Panc1 (cell line): ENCODE data around the gene NSUN2. TPM values are rescaled to one million over a fixed set of nuclear protein-coding genes. Genes with fewer than 3 reads are reported as not detected.

Experiments used
- ATAC-seq: fragments of 200-7000 bp; cut with Tn5 transposase; 2 replicates; pipeline ENCODE4 v1.9.1; 2020; ENCODE audit warnings: mild to moderate bottlenecking, moderate library complexity
- BruUV-seq: library from RNA; stranded (reverse); fragments of 400-500 nt; replicated peaks from 2 replicates; lab custom pipeline; 2021; lab: Mats Ljungman, UMichigan
- CTCF ChIA-PET: fragments of 300-600 bp; sonication (Branson Sonifier 250); formaldehyde crosslinking; loops from one replicate; lab custom pipeline; 2022; ENCODE audit warnings: antibody characterized with exemption; lab: Charles Lee
- POLR2A ChIA-PET: fragments of 300-600 bp; sonication (Branson Sonifier 250); formaldehyde crosslinking; loops from one replicate; lab custom pipeline; 2022; ENCODE audit warnings: antibody characterized with exemption; lab: Charles Lee
- DNase-seq: peaks from one replicate; pipeline ENCODE4 v3.0.0-alpha.2; 2010; ENCODE audit warnings: low read depth, low spot score
- H3K27ac ChIP-seq: 2 replicates; pipeline ENCODE4 v1.5.1; 2011; ENCODE audit warnings: mild to moderate bottlenecking, low read length, inconsistent platforms
- H3K27me3 ChIP-seq: fragments of 200-500 bp; sonication (Bioruptor generic); 2 replicates; pipeline ENCODE4 v1.6.0; 2014; ENCODE audit warnings: low read length, inconsistent platforms; ENCODE audit not compliant: control insufficient read depth, insufficient read depth
- H3K36me3 ChIP-seq: fragments of 200-500 bp; sonication (Bioruptor generic); 2 replicates; pipeline ENCODE4 v1.5.1; 2014; ENCODE audit warnings: inconsistent platforms, mild to moderate bottlenecking, low read length, moderate library complexity; ENCODE audit not compliant: control insufficient read depth, insufficient read depth
- H3K4me1 ChIP-seq: 2 replicates; pipeline ENCODE4 v1.5.1; 2011; ENCODE audit warnings: inconsistent platforms, mild to moderate bottlenecking, low read length, moderate library complexity; ENCODE audit not compliant: control insufficient read depth, insufficient read depth
- H3K4me3 ChIP-seq, 2 experiments: 2 replicates each; pipeline ENCODE4 v1.5.1; 2011 to 2012; ENCODE audit warnings: low read depth in 2 of 2, low read length in 2 of 2, mild to moderate bottlenecking in 2 of 2, inconsistent platforms in 1 of 2, moderate library complexity in 1 of 2
- H3K9me3 ChIP-seq: fragments of 200-500 bp; sonication (Bioruptor generic); 2 replicates; pipeline ENCODE4 v1.5.1; 2014; ENCODE audit warnings: low read depth, mild to moderate bottlenecking, inconsistent platforms, low read length, moderate library complexity; ENCODE audit not compliant: control insufficient read depth, insufficient read depth
- CTCF ChIP-seq: fragments of 450-650 bp; IDR thresholded peaks from 2 replicates; pipeline ENCODE4 v1.5.1; 2017; ENCODE audit warnings: mild to moderate bottlenecking
- POLR2AphosphoS5 ChIP-seq: IDR thresholded peaks from 2 replicates; pipeline ENCODE4 v1.6.1; 2012; ENCODE audit warnings: mild to moderate bottlenecking, low read depth, low read length, moderate library complexity
- REST ChIP-seq, 2 experiments: IDR thresholded peaks; 2 replicates each; pipeline ENCODE4 v1.6.1; 2011 to 2012; ENCODE audit warnings: low read depth in 2 of 2, control low read depth in 1 of 2, low read length in 1 of 2, mild to moderate bottlenecking in 1 of 2, moderate library complexity in 1 of 2; ENCODE audit not compliant: insufficient read depth in 1 of 2
- SIN3A ChIP-seq: IDR thresholded peaks from 2 replicates; pipeline ENCODE4 v1.6.1; 2012; ENCODE audit warnings: low read depth, mild to moderate bottlenecking, low read length, moderate library complexity, borderline replicate concordance; ENCODE audit not compliant: insufficient read depth
- TCF7L2 ChIP-seq: IDR thresholded peaks from 2 replicates; pipeline ENCODE4 v1.6.1; 2011; ENCODE audit warnings: mild to moderate bottlenecking, low read depth, low read length, inconsistent platforms
- in situ Hi-C: cut with HindIII; loops from 2 replicates; pipeline ENCODE4 v1.10.0; 2016; ENCODE audit warnings: low sequenced_read_pairs, low pct_unique_long_range_greater_than_20kb
- intact Hi-C: fragments of 100-400 bp; cut with micrococcal nuclease; formaldehyde crosslinking; loops from one replicate; pipeline ENCODE4 v1.10.0; 2022; ENCODE audit not compliant: unreplicated experiment
- total RNA-seq: library from RNA; stranded (reverse); gene quantifications from one replicate; pipeline ENCODE4 v1.2.1, GENCODE V29; 2021; ENCODE audit not compliant: unreplicated experiment

The NSUN2 gene
- total RNA-seq, 1 experiment from 2014 or later = 125 TPM

- Histone ChIP-seq H3K27me3 (no peaks in the 10 kb centered on the region), H3K4me1 (no peaks in the 10 kb centered on the region), H3K4me3 (no peak overlapping the region), H3K9me3 (no peaks in the 10 kb centered on the region), H3K27ac (no peak overlapping the region), H3K36me3 (no peaks in the 10 kb centered on the region)
- no TSS peak for BruUV-seq
- in situ Hi-C loops (no loop called here), intact Hi-C loops (no loop called here)
- TF ChIP-seq POLR2AphosphoS5 (no peak), SIN3A (no peak), REST (IDR thresholded peaks at IDR 0.05; ENCODE audit: insufficient read depth in 1 of 2, low read depth in 2 of 2, low read length in 1 of 2) (no peak), CTCF (no peak), TCF7L2 (no peak)
- DNase-seq (no peak), ATAC-seq (no peak)
- CTCF ChIA-PET = no interaction called here
- POLR2A ChIA-PET = no interaction called here
Measured at GRCh38 chr5:6556802-6557102, 76.1 kb downstream of the NSUN2 start.

GRCh38 chr5:6556089-6556801 lies 76.6 kb downstream of the NSUN2 start:
- TF ChIP-seq CTCF (no peak), POLR2AphosphoS5 (no peak), SIN3A (no peak), TCF7L2 (no peak), REST (IDR thresholded peaks at IDR 0.05; ENCODE audit: insufficient read depth in 1 of 2, low read depth in 2 of 2, low read length in 1 of 2) (no peak)
- Histone ChIP-seq H3K27ac (no peak overlapping the region), H3K4me3 (no peak overlapping the region), H3K9me3 (no peaks in the 10 kb centered on the region), H3K36me3 (no peaks in the 10 kb centered on the region), H3K4me1 (no peaks in the 10 kb centered on the region), H3K27me3 (no peaks in the 10 kb centered on the region)
- DNase-seq = no peak
- no TSS peak for BruUV-seq
- ChIA-PET POLR2A (no interaction called here), CTCF (no interaction called here)
- intact Hi-C loops (no loop called here), in situ Hi-C loops (no loop called here)
- no peak for ATAC-seq
